ENCODE measurements around the gene C19orf25.

The C19orf25 gene

DNA sequence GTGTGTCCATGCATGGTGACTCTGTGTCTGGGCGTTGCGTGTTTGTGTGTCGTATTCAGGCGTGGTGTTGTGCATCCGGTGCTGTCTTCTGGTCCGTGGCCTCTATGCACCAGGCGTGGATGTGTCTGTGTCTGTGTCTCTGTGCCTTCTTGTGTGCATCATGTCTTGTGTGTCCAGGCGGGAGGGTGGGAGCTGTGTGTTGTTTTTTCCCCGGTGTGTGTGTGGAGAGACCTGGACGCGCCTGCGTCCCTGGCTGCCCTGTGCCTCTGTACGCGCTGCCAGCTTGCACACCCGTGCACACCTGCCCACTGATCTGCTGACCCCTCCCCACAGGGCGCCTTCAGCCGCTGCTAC lies 45.9 kb upstream of the C19orf25 start:
- TF ChIP-seq, protein P1, sequence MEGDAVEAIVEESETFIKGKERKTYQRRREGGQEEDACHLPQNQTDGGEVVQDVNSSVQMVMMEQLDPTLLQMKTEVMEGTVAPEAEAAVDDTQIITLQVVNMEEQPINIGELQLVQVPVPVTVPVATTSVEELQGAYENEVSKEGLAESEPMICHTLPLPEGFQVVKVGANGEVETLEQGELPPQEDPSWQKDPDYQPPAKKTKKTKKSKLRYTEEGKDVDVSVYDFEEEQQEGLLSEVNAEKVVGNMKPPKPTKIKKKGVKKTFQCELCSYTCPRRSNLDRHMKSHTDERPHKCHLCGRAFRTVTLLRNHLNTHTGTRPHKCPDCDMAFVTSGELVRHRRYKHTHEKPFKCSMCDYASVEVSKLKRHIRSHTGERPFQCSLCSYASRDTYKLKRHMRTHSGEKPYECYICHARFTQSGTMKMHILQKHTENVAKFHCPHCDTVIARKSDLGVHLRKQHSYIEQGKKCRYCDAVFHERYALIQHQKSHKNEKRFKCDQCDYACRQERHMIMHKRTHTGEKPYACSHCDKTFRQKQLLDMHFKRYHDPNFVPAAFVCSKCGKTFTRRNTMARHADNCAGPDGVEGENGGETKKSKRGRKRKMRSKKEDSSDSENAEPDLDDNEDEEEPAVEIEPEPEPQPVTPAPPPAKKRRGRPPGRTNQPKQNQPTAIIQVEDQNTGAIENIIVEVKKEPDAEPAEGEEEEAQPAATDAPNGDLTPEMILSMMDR (IDR thresholded peaks at IDR 0.05; ENCODE audit: control extremely low read depth, extremely low read depth, low read depth, missing control alignments), result no peak
- POLR2A ChIA-PET, result no interaction called here
- CTCF ChIA-PET, result interaction anchor here (1.4 kb wide), 1 partner anchor 21 kb away, joined by 6 read pairs; no protein-coding TSS in a partner anchor
- no peak for DNase-seq (ENCODE audit: extremely low spot score)

DNA sequence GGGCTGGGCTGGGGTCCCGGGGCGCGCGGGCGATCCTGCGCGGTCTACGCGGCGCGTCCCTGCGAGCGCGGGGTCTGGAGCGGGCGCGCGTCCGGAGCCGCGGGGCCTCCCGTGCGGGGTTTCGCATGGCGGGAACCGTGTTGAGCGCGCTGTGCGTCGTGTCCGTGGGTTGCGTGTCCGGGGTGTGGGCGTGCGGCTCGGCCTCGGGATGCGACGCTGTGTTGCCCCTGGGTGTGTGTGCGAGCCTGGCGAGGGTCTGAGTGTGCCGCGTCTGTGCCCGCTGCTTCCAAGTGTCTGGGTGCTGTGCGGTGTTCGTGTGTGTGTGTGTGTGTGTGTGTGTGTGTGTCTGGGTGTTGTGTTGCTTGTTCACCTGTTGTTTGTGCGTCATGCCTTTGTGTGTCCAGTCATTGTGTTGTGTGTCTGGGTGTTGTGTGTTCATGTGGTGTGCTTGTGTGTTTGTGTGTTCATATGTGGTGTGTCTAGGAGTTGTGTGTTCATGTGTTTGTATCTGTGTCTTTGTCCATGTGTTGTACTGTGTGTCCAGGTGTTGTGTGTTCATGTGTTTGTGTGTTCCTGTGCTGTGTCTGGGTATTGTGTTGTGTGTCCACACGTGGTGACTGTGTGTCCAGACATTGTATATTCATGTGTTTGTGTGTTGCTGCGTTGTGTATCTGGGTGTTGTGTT lies 45.4 kb upstream of the C19orf25 start:
- CTCF ChIA-PET, result no interaction called here
- DNase-seq (ENCODE audit: extremely low spot score), result no peak
- POLR2A ChIA-PET, result no interaction called here
- TF ChIP-seq, protein P1 (IDR thresholded peaks at IDR 0.05; ENCODE audit: control extremely low read depth, extremely low read depth, low read depth, missing control alignments), result no peak

DNA sequence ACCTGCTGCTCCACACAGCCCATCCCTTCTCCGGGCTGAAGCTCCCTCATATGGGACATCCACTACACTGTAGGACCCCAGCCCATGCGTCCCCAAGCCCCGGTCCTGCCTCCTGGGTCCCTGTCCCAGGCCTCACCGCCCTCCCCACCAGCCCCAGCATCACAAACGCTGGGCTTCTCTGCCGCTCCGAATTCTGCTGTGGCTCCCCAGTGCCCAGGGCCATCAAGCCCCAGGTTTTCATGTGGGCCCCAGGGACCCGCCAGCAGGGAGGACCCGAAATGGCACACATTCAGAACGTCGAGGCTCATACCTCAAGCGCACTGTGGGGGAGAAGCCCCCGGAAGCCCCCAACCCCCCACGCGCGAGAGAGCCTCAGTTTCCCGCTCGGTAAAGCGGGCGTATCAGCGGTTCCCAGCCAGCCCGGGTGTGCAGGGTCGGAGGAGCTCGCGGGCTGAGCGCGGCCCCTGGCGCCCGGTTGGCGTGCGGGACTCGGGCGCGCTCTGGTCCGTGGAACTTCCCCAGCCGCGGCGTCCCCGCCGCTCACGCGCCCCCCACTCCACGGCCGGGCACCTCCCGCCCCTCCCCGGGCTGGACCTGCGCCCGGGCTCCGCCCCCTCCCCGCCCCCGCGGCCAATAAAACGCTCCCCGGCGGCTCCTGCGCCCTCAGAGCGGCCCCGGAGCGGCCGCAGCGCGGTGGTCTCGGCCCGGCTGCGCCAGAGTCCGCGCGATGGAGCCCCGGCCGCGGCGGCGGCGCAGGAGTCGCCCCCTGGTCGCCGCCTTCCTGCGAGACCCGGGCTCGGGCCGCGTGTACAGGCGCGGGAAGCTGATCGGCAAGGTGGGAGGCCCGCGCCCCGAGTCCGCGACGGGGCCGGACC lies 44.6 kb upstream of the C19orf25 start, which contains the start of gene PLK5:
TSS of gene PLK5 (plus strand) at position 666 of the 875 bp plus-strand sequence. CDS start 2,920 bp downstream, outside the sequence.
- ChIA-PET CTCF (no interaction called here), POLR2A (no interaction called here)
- TF ChIP-seq, protein P1 (IDR thresholded peaks at IDR 0.05; ENCODE audit: control extremely low read depth, extremely low read depth, low read depth, missing control alignments), result no peak
- DNase-seq (ENCODE audit: extremely low spot score), result no peak

DNA sequence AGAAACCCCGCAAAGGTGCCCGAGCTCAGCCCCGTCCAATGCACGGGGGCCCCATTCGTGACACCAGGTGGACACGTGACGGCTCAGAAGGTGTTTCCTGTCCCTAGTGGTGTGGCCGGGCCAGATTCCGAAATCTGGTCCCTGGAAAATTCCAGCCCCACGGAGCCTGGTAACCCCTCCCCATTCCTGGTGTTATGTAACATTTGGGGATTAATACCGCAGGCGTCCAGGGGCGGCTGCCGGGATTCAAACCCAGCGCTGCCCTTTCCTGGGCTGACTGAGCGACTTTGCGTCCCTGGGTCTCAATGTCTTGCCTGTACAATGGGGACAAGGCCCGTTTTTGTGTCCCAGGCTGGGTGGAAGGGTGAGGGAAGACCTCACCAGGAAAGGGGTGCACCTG lies 43.8 kb upstream of the C19orf25 start:
- no peak for DNase-seq (ENCODE audit: extremely low spot score)
- ChIA-PET POLR2A (no interaction called here), CTCF (interaction anchor here (1.9 kb wide), 1 partner anchor 24 kb away, joined by 7 read pairs; no protein-coding TSS in a partner anchor)
- TF ChIP-seq, protein P1 (IDR thresholded peaks at IDR 0.05; ENCODE audit: control extremely low read depth, extremely low read depth, low read depth, missing control alignments), result no peak

DNA sequence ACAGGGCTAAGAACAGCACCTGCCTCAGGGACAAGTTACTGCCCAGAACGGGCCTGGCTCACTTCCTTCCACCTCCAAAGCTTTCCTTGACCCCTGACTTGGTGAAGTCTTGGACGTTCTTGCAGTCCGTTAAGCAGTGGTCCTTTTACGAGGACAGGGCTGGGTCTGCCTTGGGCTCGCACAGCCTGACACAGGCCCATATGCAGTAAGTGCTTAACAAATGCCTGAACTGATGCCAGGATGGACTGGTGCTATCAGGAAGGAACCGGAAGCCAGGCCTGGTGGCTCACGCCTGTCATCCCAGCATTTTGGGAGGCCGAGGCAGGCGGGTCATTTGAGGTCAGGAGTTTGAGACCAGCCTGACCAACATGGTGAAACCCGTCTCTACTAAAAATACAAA lies 43.0 kb upstream of the C19orf25 start:
- TF ChIP-seq, protein P1 (IDR thresholded peaks at IDR 0.05; ENCODE audit: control extremely low read depth, extremely low read depth, low read depth, missing control alignments), result no peak
- ChIA-PET CTCF (interaction anchor here (1.9 kb wide), 1 partner anchor 24 kb away, joined by 7 read pairs; no protein-coding TSS in a partner anchor), POLR2A (no interaction called here)
- no peak for DNase-seq (ENCODE audit: extremely low spot score)

DNA sequence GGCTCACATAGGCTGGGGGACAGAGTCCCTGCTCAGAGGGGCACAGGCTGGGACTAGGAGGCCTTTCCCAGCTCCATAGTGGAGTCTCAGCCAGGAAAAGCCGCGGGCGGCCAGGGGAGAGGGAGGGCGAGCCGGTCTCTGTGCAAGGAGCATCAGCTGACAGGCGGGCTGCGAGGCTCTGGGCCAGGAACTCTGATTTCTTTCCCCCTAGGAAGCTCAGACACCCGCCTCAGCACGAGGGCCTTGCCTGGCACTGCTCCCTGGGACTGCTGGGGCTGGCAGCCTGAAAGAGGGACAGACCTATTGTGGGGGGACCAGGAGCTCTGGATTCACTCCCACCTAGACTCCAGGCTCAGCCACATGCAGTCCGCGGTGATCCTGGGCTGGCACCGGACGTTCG lies 42.6 kb upstream of the C19orf25 start:
- POLR2A ChIA-PET, result no interaction called here
- CTCF ChIA-PET, result interaction anchor here (1.9 kb wide), 1 partner anchor 25 kb away, joined by 7 read pairs; no protein-coding TSS in a partner anchor
- TF ChIP-seq, protein P1 (IDR thresholded peaks at IDR 0.05; ENCODE audit: control extremely low read depth, extremely low read depth, low read depth, missing control alignments), result no peak
- DNase-seq (ENCODE audit: extremely low spot score), result no peak

All from GM10248 (cell line).